NCI-H345 treated with DMSO at 0.1 percent for 48 hours (cell line): ENCODE data around the gene AANAT.
"Not testable (repeated sequence)": the region's sequence is repeated elsewhere in the genome, so short reads cannot be mapped to it uniquely, and the experiment has no call there.

Experiments
- DNase-seq: peaks from one replicate; lab custom pipeline; 2025; ENCODE audit not compliant: unreplicated experiment; lab: John Stamatoyannopoulos, UW

Gene AANAT

GRCh38 chr17:76502341-76503211, 35.2 kb downstream of the AANAT start:
- no peak for DNase-seq

- DNase-seq: no peak
Observed at GRCh38 chr17:76504117-76504516, 36.7 kb downstream of the AANAT start.

- peak; percentile 77 for DNase-seq
Observed at GRCh38 chr17:76506408-76507345, 39.3 kb downstream of the AANAT start.

- DNase-seq: not testable (repeated sequence)
Observed at GRCh38 chr17:76508472-76509063, 41.2 kb downstream of the AANAT start.

GRCh38 chr17:76510831-76511244, 43.4 kb downstream of the AANAT start:
- DNase-seq: no peak

- no peak for DNase-seq
Observed at GRCh38 chr17:76511668-76512365, 44.4 kb downstream of the AANAT start.

GRCh38 chr17:76512366-76513305, 45.2 kb downstream of the AANAT start:
- no peak for DNase-seq

GRCh38 chr17:76513306-76513692, 45.9 kb downstream of the AANAT start:
- DNase-seq: no peak

- DNase-seq: not testable (repeated sequence)
Observed at GRCh38 chr17:76514355-76514754, 47.0 kb downstream of the AANAT start.

- DNase-seq: no peak
Observed at GRCh38 chr17:76515274-76515949, 48.0 kb downstream of the AANAT start.

GRCh38 chr17:76517638-76518038, 50.2 kb downstream of the AANAT start:
- no peak for DNase-seq

GRCh38 chr17:76519048-76519966, 51.9 kb downstream of the AANAT start:
- no peak for DNase-seq
